PC-3 (cell line): ENCODE results near the gene KRT79. TPM values are rescaled to one million over a fixed set of nuclear protein-coding genes. Genes with fewer than 3 reads are reported as not detected.

Experiments
- ATAC-seq: fragments of 200-7000 bp; cut with Tn5 transposase; 2 replicates; pipeline ENCODE4 v1.9.1; 2020; ENCODE audit warnings: mild to moderate bottlenecking, moderate library complexity
- BruUV-seq: library from RNA; stranded (reverse); fragments of 400-500 nt; replicated peaks from 2 replicates; lab custom pipeline; 2021; lab: Mats Ljungman, UMichigan
- CTCF ChIA-PET: fragments of 300-600 bp; sonication (Branson Sonifier 250); formaldehyde crosslinking; loops from one replicate; lab custom pipeline; 2022; ENCODE audit warnings: antibody characterized with exemption; lab: Charles Lee
- POLR2A ChIA-PET: fragments of 300-600 bp; sonication (Branson Sonifier 250); formaldehyde crosslinking; loops from one replicate; lab custom pipeline; 2022; ENCODE audit warnings: antibody characterized with exemption; ENCODE audit not compliant: unreplicated experiment; lab: Charles Lee
- DNase-seq: peaks from one replicate; pipeline ENCODE4 v3.0.0-alpha.2; 2015
- H2AFZ ChIP-seq: fragments of 300-600 bp; sonication (generic); 2 replicates; pipeline ENCODE4 v1.6.0; 2016; ENCODE audit warnings: antibody characterized with exemption, low read length
- H3F3A ChIP-seq: fragments of 300-600 bp; sonication (generic); one replicate; pipeline ENCODE4 v1.6.0; 2017; ENCODE audit warnings: antibody characterized with exemption, low read length, control low read depth, mild to moderate bottlenecking; ENCODE audit not compliant: unreplicated experiment
- H3K27ac ChIP-seq: fragments of 300-600 bp; sonication (generic); 2 replicates; pipeline ENCODE4 v1.5.1; 2016; ENCODE audit warnings: mild to moderate bottlenecking, low read length
- H3K27me3 ChIP-seq: fragments of 300-600 bp; sonication (generic); 2 replicates; pipeline ENCODE4 v1.6.1; 2016; ENCODE audit warnings: low read length, mixed read lengths
- H3K36me3 ChIP-seq: fragments of 300-600 bp; sonication (generic); 2 replicates; pipeline ENCODE4 v1.6.1; 2016; ENCODE audit warnings: low read depth, mixed run types, low read length, mixed read lengths
- H3K4me1 ChIP-seq: fragments of 300-600 bp; sonication (generic); 2 replicates; pipeline ENCODE4 v1.5.1; 2016; ENCODE audit warnings: low read length; ENCODE audit not compliant: insufficient read depth
- H3K4me2 ChIP-seq: fragments of 300-600 bp; sonication (generic); 2 replicates; pipeline ENCODE4 v1.6.0; 2016; ENCODE audit warnings: low read length
- H3K4me3 ChIP-seq: fragments of 300-600 bp; sonication (generic); 2 replicates; pipeline ENCODE4 v1.5.1; 2016; ENCODE audit warnings: mild to moderate bottlenecking, low read length, mixed read lengths
- H3K79me2 ChIP-seq: fragments of 300-600 bp; sonication (generic); 2 replicates; pipeline ENCODE4 v1.6.1; 2017; ENCODE audit warnings: low read length, mixed read lengths
- H3K9ac ChIP-seq: fragments of 300-600 bp; sonication (generic); 2 replicates; pipeline ENCODE4 v1.6.0; 2016; ENCODE audit warnings: mild to moderate bottlenecking, low read length
- H3K9me2 ChIP-seq: fragments of 300-600 bp; sonication (generic); replicated peaks from 2 replicates; pipeline ENCODE4 v1.6.1; 2016; ENCODE audit warnings: mixed run types, low read length, mixed read lengths
- H3K9me3 ChIP-seq: fragments of 300-600 bp; sonication (generic); 2 replicates; pipeline ENCODE4 v1.6.1; 2016; ENCODE audit warnings: low read length, mixed read lengths
- H4K20me1 ChIP-seq: fragments of 300-600 bp; sonication (generic); 2 replicates; pipeline ENCODE4 v1.6.1; 2016; ENCODE audit warnings: low read length, mixed read lengths
- EZH2 ChIP-seq: fragments of 300-600 bp; sonication (generic); IDR thresholded peaks from one replicate; pipeline ENCODE4 v1.6.1; 2017; ENCODE audit warnings: antibody characterized with exemption, mild to moderate bottlenecking, low read length; ENCODE audit not compliant: unreplicated experiment
- EZH2phosphoT487 ChIP-seq: fragments of 300-600 bp; sonication (generic); IDR thresholded peaks from 2 replicates; pipeline ENCODE4 v1.6.1; 2018; ENCODE audit warnings: mild to moderate bottlenecking, antibody characterized with exemption, low read length, borderline replicate concordance
- intact Hi-C: fragments of 100-400 bp; cut with micrococcal nuclease; formaldehyde crosslinking; loops from 2 replicates; pipeline ENCODE4 v1.9.0; 2023
- total RNA-seq: library from RNA; depleted of rRNA; stranded (reverse); fragments of >200 nt; gene quantifications from 2 replicates; pipeline ENCODE4 v1.2.3, GENCODE V29; 2014
- TF ChIP-seq, protein P1 (sequence below): fragments of 300-600 bp; sonication (generic); conservative IDR thresholded peaks from 2 replicates; pipeline ENCODE4 v1.5.1; 2017; ENCODE audit warnings: antibody characterized with exemption, low read depth, mild to moderate bottlenecking, low read length

Gene KRT79
- total RNA-seq, 1 experiment from 2014 or later, result not detected

- Histone ChIP-seq H3K4me2 (no peak overlapping the region), H3K4me3 (no peak overlapping the region), H3K9me2 (no peaks in the 10 kb centered on the region), H3F3A (no peaks in the 10 kb centered on the region), H3K9me3 (no peaks in the 10 kb centered on the region), H2AFZ (no peak overlapping the region), H3K4me1 (peaks cover 12% of the 10 kb centered on the region; the same call in 1 of the 2 replicates), H4K20me1 (no peaks in the 10 kb centered on the region), H3K27ac (no peak overlapping the region), H3K79me2 (no peaks in the 10 kb centered on the region), H3K27me3 (no peaks in the 10 kb centered on the region; the same call in 1 of the 2 replicates), H3K9ac (no peak overlapping the region), H3K36me3 (no peaks in the 10 kb centered on the region)
- intact Hi-C loops, result no loop called here
- TF ChIP-seq EZH2, result no peak
- TF ChIP-seq EZH2phosphoT487, result no peak
- TF ChIP-seq, protein P1, sequence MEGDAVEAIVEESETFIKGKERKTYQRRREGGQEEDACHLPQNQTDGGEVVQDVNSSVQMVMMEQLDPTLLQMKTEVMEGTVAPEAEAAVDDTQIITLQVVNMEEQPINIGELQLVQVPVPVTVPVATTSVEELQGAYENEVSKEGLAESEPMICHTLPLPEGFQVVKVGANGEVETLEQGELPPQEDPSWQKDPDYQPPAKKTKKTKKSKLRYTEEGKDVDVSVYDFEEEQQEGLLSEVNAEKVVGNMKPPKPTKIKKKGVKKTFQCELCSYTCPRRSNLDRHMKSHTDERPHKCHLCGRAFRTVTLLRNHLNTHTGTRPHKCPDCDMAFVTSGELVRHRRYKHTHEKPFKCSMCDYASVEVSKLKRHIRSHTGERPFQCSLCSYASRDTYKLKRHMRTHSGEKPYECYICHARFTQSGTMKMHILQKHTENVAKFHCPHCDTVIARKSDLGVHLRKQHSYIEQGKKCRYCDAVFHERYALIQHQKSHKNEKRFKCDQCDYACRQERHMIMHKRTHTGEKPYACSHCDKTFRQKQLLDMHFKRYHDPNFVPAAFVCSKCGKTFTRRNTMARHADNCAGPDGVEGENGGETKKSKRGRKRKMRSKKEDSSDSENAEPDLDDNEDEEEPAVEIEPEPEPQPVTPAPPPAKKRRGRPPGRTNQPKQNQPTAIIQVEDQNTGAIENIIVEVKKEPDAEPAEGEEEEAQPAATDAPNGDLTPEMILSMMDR, result no peak
- ChIA-PET POLR2A (no interaction called here), CTCF (no interaction called here)
- ATAC-seq, result no peak
- no TSS peak for BruUV-seq
- DNase-seq, result no peak
Observed at GRCh38 chr12:52821071-52821730, 12.9 kb downstream of the KRT79 start.

GRCh38 chr12:52820521-52820920, 13.6 kb downstream of the KRT79 start:
- Histone ChIP-seq H3K4me3 (no peak overlapping the region), H4K20me1 (no peaks in the 10 kb centered on the region), H3K9me2 (no peaks in the 10 kb centered on the region), H3K79me2 (no peaks in the 10 kb centered on the region), H3K36me3 (no peaks in the 10 kb centered on the region), H2AFZ (no peak overlapping the region), H3K27me3 (no peaks in the 10 kb centered on the region; the same call in 1 of the 2 replicates), H3K27ac (no peak overlapping the region), H3K9me3 (no peaks in the 10 kb centered on the region), H3K4me2 (no peak overlapping the region), H3K4me1 (peaks cover 12% of the 10 kb centered on the region; the same call in 1 of the 2 replicates), H3F3A (no peaks in the 10 kb centered on the region), H3K9ac (no peak overlapping the region)
- intact Hi-C loops, result no loop called here
- no TSS peak for BruUV-seq
- POLR2A ChIA-PET, result no interaction called here
- no peak for TF ChIP-seq EZH2
- TF ChIP-seq, protein P1, result no peak
- TF ChIP-seq EZH2phosphoT487, result no peak
- CTCF ChIA-PET, result no interaction called here
- DNase-seq, result no peak
- no peak for ATAC-seq
